Neural progenitor cell (in vitro differentiated cells): ENCODE data around the gene UBE2B. TPM values are rescaled to one million over a fixed set of nuclear protein-coding genes. Genes with fewer than 3 reads are reported as not detected.
A peak's percentile ranks its signal among the peaks of the same experiment; 100 is the strongest.

Experiments
- DNase-seq: peaks from one replicate; pipeline ENCODE4 v3.0.0-alpha.2; 2016; ENCODE audit warnings: low spot score
- H2AFZ ChIP-seq: fragments of 200-600 bp; sonication (generic); replicated peaks from 2 replicates; pipeline ENCODE4 v1.6.1; 2016; ENCODE audit warnings: antibody characterized with exemption
- H3F3A ChIP-seq: fragments of 200-600 bp; sonication (generic); 2 replicates; pipeline ENCODE4 v1.6.1; 2016; ENCODE audit warnings: antibody characterized with exemption, low read depth
- H3K27ac ChIP-seq: fragments of 200-600 bp; sonication (generic); 2 replicates; pipeline ENCODE4 v1.5.1; 2016; ENCODE audit warnings: mild to moderate bottlenecking
- H3K27me3 ChIP-seq: fragments of 200-600 bp; sonication (generic); 2 replicates; pipeline ENCODE4 v1.6.1; 2016; ENCODE audit warnings: mild to moderate bottlenecking, moderate library complexity
- H3K36me3 ChIP-seq: fragments of 200-600 bp; sonication (generic); 2 replicates; pipeline ENCODE4 v1.5.1; 2016
- H3K4me1 ChIP-seq: fragments of 200-600 bp; sonication (generic); 2 replicates; pipeline ENCODE4 v1.6.1; 2016; ENCODE audit warnings: mixed run types
- H3K4me2 ChIP-seq: fragments of 200-600 bp; sonication (generic); 2 replicates; pipeline ENCODE4 v1.6.1; 2016
- H3K4me3 ChIP-seq: fragments of 200-600 bp; sonication (generic); 2 replicates; pipeline ENCODE4 v1.5.1; 2016
- H3K79me2 ChIP-seq: fragments of 200-600 bp; sonication (generic); 2 replicates; pipeline ENCODE4 v1.6.1; 2016; ENCODE audit warnings: low read depth
- H3K9ac ChIP-seq: fragments of 200-600 bp; sonication (generic); 2 replicates; pipeline ENCODE4 v1.6.1; 2016
- H3K9me3 ChIP-seq: fragments of 200-600 bp; sonication (generic); 2 replicates; pipeline ENCODE4 v1.5.1; 2016; ENCODE audit warnings: low read depth
- H4K20me1 ChIP-seq: fragments of 200-600 bp; sonication (generic); 2 replicates; pipeline ENCODE4 v1.6.1; 2016; ENCODE audit warnings: low read depth
- H3K27ac Mint-ChIP-seq: 3 replicates; pipeline ENCODE4 v1.8.0; 2021; ENCODE audit warnings: mixed read lengths
- H3K27me3 Mint-ChIP-seq: 2 replicates; pipeline ENCODE4 v1.8.0; 2022; ENCODE audit warnings: low read depth, mild to moderate bottlenecking, inconsistent platforms, moderate library complexity, mixed read lengths; ENCODE audit not compliant: insufficient read depth
- H3K36me3 Mint-ChIP-seq: 3 replicates; pipeline ENCODE4 v1.8.0; 2021; ENCODE audit warnings: mixed read lengths
- H3K4me1 Mint-ChIP-seq: 3 replicates; pipeline ENCODE4 v1.8.0; 2021; ENCODE audit warnings: mixed read lengths
- H3K4me3 Mint-ChIP-seq: 3 replicates; pipeline ENCODE4 v1.8.0; 2021; ENCODE audit warnings: mild to moderate bottlenecking, moderate library complexity, mixed read lengths
- H3K9me3 Mint-ChIP-seq: 3 replicates; pipeline ENCODE4 v1.8.0; 2020; ENCODE audit warnings: mixed read lengths
- CTCF ChIP-seq: fragments of 200-600 bp; sonication (generic); IDR thresholded peaks from 2 replicates; pipeline ENCODE4 v1.5.1; 2017; ENCODE audit warnings: antibody characterized with exemption, mild to moderate bottlenecking
- EZH2 ChIP-seq: fragments of 200-600 bp; sonication (generic); IDR thresholded peaks from 2 replicates; pipeline ENCODE4 v1.6.1; 2017; ENCODE audit warnings: antibody characterized with exemption, mild to moderate bottlenecking, moderate library complexity
- EZH2phosphoT487 ChIP-seq: fragments of 200-600 bp; sonication (generic); IDR thresholded peaks from 2 replicates; pipeline ENCODE4 v1.6.1; 2017; ENCODE audit warnings: antibody characterized with exemption
- total RNA-seq: library from RNA; depleted of rRNA; stranded (reverse); fragments of >200 nt; gene quantifications from 2 replicates; pipeline ENCODE4 v1.2.3, GENCODE V29; 2015; ENCODE audit warnings: low replicate concordance

Gene UBE2B
- total RNA-seq, 1 donor from 2014 or later: 72.4 TPM

DNA sequence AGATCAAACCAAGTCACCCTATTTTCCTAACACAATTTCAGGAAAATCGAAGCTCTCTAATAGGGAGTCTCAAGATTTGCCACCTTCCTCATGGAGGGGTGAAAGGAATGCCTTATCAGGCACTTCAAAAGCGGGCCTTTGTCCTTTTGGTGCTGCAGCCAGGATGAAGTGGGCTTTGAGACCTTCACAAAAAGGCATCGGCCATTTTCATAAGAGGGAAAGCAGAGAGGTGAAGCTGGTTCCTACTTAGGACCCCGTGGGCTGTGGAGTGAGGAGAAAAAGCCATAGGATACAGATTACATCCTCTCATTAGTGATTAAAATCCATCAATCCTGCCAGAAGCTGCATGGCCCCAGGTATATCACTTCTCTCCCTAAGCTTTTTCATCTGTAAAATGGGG lies 39.5 kb downstream of the UBE2B start:
- peaks cover 15% of the 10 kb centered on the region for H3K4me1 Mint-ChIP-seq
- peak; percentile 32 for DNase-seq

GRCh38 chr5:134411228-134411545 lies 39.8 kb downstream of the UBE2B start:
- H3K27me3 Mint-ChIP-seq: peaks cover 5% of the 10 kb centered on the region
- no peak for TF ChIP-seq EZH2phosphoT487
- no peak for TF ChIP-seq EZH2
- TF ChIP-seq CTCF: no peak

More for the DNA sequence above, 39.5 kb downstream of the UBE2B start:
- Histone ChIP-seq H3K4me1 (peaks cover 9% of the 10 kb centered on the region), H2AFZ (no peak overlapping the region), H3K4me2 (peak overlapping the region; percentile 79), H3F3A (peaks cover 14% of the 10 kb centered on the region), H3K36me3 (peaks cover 4% of the 10 kb centered on the region), H3K27me3 (no peaks in the 10 kb centered on the region), H3K9me3 (no peaks in the 10 kb centered on the region), H4K20me1 (no peaks in the 10 kb centered on the region), H3K4me3 (peak overlapping the region; percentile 83), H3K9ac (peak overlapping the region; percentile 66), H3K79me2 (peaks cover 42% of the 10 kb centered on the region), H3K27ac (no peak overlapping the region)
- peaks cover 5% of the 10 kb centered on the region for H3K27me3 Mint-ChIP-seq
- peak overlapping the region; percentile 29 for H3K27ac Mint-ChIP-seq
- TF ChIP-seq EZH2phosphoT487 (no peak), EZH2 (no peak), CTCF (no peak)
- H3K36me3 Mint-ChIP-seq: peaks cover 2% of the 10 kb centered on the region
- H3K9me3 Mint-ChIP-seq: no peaks in the 10 kb centered on the region
- H3K4me3 Mint-ChIP-seq: peak overlapping the region; percentile 99

GRCh38 chr5:134411546-134412266 lies 40.3 kb downstream of the UBE2B start, which contains the start of gene CDKN2AIPNL:
Gene CDKN2AIPNL (minus strand): TSS chr5:134411881. CDS start chr5:134411854, 27 bp downstream.
- no peaks in the 10 kb centered on the region for H3K36me3 ChIP-seq
- Mint-ChIP-seq H3K9me3 (no peaks in the 10 kb centered on the region), H3K4me1 (peaks cover 15% of the 10 kb centered on the region), H3K27ac (peak within 1 kb of the TSS; percentile 91), H3K36me3 (peaks cover 2% of the 10 kb centered on the region), H3K4me3 (peak within 1 kb of the TSS; percentile 99), H3K27me3 (peaks cover 5% of the 10 kb centered on the region)
- peak; percentile 93 for DNase-seq
- peak within 1 kb of the TSS; percentile 66 for H3K9ac ChIP-seq
- H3K4me3 ChIP-seq: peak within 1 kb of the TSS; percentile 83
- peak within 1 kb of the TSS; percentile 79 for H3K4me2 ChIP-seq
- no peak within 1 kb of the TSS for H3K27ac ChIP-seq
- peaks cover 38% of the 10 kb centered on the region for H3K79me2 ChIP-seq
- H2AFZ ChIP-seq: peak within 1 kb of the TSS; percentile 89
- TF ChIP-seq CTCF: peak; percentile 72
- no peak for TF ChIP-seq EZH2
- TF ChIP-seq EZH2phosphoT487: peak; percentile 41
- H3K9me3 ChIP-seq: no peaks in the 10 kb centered on the region
- no peaks in the 10 kb centered on the region for H3K27me3 ChIP-seq
- H3K4me1 ChIP-seq: peaks cover 9% of the 10 kb centered on the region
- no peaks in the 10 kb centered on the region for H4K20me1 ChIP-seq
- peaks cover 14% of the 10 kb centered on the region for H3F3A ChIP-seq

More at GRCh38 chr5:134411228-134411545, 39.8 kb downstream of the UBE2B start:
- peak overlapping the region; percentile 66 for H3K9ac ChIP-seq
- H3K9me3 ChIP-seq: no peaks in the 10 kb centered on the region
- DNase-seq: no peak
- Mint-ChIP-seq H3K4me1 (peaks cover 15% of the 10 kb centered on the region), H3K36me3 (peaks cover 2% of the 10 kb centered on the region), H3K9me3 (no peaks in the 10 kb centered on the region), H3K4me3 (peak overlapping the region; percentile 99), H3K27ac (peak overlapping the region; percentile 91)
- H3K79me2 ChIP-seq: peaks cover 38% of the 10 kb centered on the region
- H3K27ac ChIP-seq: no peak overlapping the region
- H4K20me1 ChIP-seq: no peaks in the 10 kb centered on the region
- H2AFZ ChIP-seq: peak overlapping the region; percentile 17
- peaks cover 9% of the 10 kb centered on the region for H3K4me1 ChIP-seq
- H3K36me3 ChIP-seq: peaks cover under 1% of the 10 kb centered on the region
- peaks cover 14% of the 10 kb centered on the region for H3F3A ChIP-seq
- H3K4me3 ChIP-seq: peak overlapping the region; percentile 83
- no peaks in the 10 kb centered on the region for H3K27me3 ChIP-seq
- peak overlapping the region; percentile 79 for H3K4me2 ChIP-seq
